Hepatocyte (in vitro differentiated cells): ENCODE data around the gene DRC1.

Experiments used
- EZH2 ChIP-seq: fragments of 200-600 bp; sonication (generic); IDR thresholded peaks from 2 replicates; pipeline ENCODE4 v1.6.1; 2016; ENCODE audit warnings: antibody characterized with exemption, mild to moderate bottlenecking, borderline replicate concordance
- EZH2phosphoT487 ChIP-seq: fragments of 200-600 bp; sonication (generic); IDR thresholded peaks from one replicate; pipeline ENCODE4 v1.6.1; 2018; ENCODE audit warnings: antibody characterized with exemption, mild to moderate bottlenecking, low read depth, moderate library complexity; ENCODE audit not compliant: unreplicated experiment, severe bottlenecking
- TF ChIP-seq, protein P1 (sequence below): fragments of 200-600 bp; sonication (generic); IDR thresholded peaks from 2 replicates; pipeline ENCODE4 v1.5.1; 2016; ENCODE audit warnings: antibody characterized with exemption, mild to moderate bottlenecking; ENCODE audit not compliant: poor library complexity

GRCh38 chr2:26449278-26450030 is 47.7 kb downstream of the DRC1 start:
- no peak for TF ChIP-seq EZH2
- TF ChIP-seq, protein P1, sequence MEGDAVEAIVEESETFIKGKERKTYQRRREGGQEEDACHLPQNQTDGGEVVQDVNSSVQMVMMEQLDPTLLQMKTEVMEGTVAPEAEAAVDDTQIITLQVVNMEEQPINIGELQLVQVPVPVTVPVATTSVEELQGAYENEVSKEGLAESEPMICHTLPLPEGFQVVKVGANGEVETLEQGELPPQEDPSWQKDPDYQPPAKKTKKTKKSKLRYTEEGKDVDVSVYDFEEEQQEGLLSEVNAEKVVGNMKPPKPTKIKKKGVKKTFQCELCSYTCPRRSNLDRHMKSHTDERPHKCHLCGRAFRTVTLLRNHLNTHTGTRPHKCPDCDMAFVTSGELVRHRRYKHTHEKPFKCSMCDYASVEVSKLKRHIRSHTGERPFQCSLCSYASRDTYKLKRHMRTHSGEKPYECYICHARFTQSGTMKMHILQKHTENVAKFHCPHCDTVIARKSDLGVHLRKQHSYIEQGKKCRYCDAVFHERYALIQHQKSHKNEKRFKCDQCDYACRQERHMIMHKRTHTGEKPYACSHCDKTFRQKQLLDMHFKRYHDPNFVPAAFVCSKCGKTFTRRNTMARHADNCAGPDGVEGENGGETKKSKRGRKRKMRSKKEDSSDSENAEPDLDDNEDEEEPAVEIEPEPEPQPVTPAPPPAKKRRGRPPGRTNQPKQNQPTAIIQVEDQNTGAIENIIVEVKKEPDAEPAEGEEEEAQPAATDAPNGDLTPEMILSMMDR = no peak
- TF ChIP-seq EZH2phosphoT487 = no peak
